CD4-positive, alpha-beta T cell treated with Interleukin-15 for 4 hours (primary cell): ENCODE measurements around the gene NMRK2.
"Not testable (repeated sequence)": the region's sequence is repeated elsewhere in the genome, so short reads cannot be mapped to it uniquely, and the experiment has no call there.

ENCODE experiments used
- DNase-seq: peaks from one replicate; pipeline ENCODE4 v3.0.0-alpha.2; 2020; ENCODE audit warnings: low spot score

The NMRK2 gene

GRCh38 chr19:3964256-3965194 is 31.7 kb downstream of the NMRK2 start:
- DNase-seq: no peak

- no peak for DNase-seq
These were observed 33.5 kb downstream of the NMRK2 start for GRCh38 chr19:3966051-3967017.

GRCh38 chr19:3967983-3968382 is 35.1 kb downstream of the NMRK2 start:
- not testable (repeated sequence) for DNase-seq

- no peak for DNase-seq
These were observed 35.9 kb downstream of the NMRK2 start for GRCh38 chr19:3968556-3969434.

DNA sequence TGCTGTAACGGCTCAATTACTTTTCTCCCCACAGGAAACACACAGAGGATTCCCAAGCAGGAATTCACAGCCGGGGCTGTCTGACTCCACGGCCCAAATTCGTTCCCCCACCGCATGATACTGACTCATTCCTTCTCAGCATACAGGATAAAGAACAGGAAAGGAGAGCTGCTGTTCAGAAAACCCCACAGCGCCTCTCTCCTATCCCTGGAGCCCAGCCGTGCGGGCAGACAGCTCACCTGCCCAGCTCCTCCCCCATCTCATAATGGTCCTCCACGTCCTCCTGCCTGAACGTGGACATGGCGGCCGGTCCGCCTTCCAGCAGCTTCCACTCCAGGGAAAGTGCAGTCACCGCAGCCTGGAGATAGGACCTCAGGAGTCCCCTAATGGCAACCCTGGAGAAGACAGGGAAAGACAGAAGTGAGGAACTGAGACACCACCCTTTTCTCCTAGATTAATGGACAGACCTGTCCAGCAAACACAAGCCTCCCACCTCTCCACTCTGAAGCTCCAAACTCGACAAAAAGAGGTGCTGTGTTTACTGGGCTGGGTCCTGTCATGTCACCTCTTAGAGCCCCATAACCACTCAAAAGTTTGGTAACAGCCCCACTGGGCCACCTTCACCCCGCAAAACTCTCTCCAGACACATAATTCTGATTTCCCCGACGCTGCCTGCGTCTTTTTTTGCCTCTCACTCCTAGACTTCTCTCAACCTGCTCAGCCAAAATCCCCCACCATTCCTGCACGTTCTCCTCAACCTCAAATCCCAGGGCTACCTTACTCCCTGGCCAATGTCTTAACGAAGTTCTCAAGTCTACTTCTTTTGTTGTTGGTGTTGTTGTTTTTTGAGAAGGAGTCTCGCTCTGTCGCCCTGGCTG is 36.8 kb downstream of the NMRK2 start:
- DNase-seq: no peak

GRCh38 chr19:3970313-3970807 is 37.5 kb downstream of the NMRK2 start:
- DNase-seq: no peak

DNA sequence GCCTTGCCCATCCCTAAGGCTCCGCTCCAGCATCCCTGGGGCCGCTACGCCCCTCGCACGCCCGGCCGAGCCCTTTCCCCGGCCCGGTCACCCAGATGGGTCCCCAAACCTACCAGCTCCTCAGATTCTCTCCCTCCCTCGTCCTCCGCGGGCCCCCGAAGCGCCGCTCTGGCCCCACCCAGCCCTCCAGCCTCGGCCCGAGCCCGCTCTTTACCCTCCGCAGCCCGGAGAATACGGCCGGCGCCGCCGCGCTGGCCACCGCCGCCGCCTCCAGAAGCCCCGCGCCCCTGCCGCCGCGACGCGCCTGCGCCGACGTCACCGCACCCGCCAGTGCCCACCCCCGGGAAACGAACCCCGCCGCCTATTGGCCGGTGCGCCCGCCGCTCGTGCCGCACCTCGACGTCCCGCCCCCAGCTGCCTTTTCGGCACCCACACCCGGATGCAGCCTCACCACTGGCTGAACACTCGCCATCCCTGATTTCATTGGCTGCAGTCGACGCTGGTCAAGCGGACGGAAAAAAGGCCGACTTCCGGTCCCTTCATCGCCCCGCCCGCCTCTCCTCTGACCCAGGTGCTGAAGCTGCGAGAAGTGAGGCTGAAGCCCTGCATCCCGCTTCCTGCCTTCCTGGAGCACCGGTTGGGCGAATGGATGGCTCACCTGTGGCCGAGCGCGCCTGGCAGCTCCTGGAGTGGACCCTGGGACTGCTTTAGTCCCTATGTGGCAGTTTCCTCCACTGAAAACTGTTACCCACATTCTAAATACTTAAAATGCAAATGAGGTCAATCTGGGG is 38.1 kb downstream of the NMRK2 start, which contains the start of gene DAPK3:
Gene DAPK3 (minus strand): TSS at position 292 of the 791 bp plus-strand sequence. CDS start 1,364 bp downstream, outside the sequence.
- DNase-seq: peak; percentile 91

- DNase-seq: no peak
These were observed 42.3 kb downstream of the NMRK2 start for GRCh38 chr19:3975144-3975543.

GRCh38 chr19:3975637-3976087 is 42.8 kb downstream of the NMRK2 start:
- DNase-seq: no peak

DNA sequence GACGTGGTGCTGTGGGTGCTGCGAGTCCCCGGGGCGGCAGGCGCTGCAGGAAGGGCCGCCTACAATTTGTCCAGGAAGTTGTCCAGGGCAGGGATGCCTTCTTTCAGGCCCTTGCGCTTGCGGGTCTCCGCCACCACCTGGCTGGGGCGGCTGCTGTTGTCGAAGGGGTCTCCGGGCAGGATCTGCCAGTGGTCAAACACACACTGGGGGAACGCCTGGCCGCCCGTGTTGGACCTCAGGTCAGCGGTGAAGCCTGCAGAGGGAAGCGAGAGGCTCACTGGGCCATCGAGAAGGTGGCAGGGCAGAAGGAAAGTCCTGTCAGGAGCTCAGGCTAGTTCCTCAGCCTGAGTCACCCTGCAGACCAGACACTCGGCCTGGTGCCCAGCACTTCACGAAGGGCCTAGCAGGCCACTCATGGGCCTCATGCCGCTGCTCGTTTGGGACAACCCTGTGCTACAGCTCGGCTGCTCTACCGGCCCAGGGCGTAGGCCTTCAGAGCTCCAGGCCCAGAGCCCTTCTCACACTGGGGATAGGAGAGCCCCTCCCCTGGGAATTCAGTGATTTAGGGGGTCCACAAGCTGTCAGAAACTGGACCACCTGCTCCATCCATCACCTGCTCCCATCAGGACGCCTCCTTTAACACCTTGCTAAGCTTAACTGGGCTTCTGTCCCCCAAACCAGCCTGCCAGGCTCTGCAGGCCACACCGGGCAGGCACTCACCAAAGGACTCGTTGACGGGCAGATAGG is 43.8 kb downstream of the NMRK2 start:
- no peak for DNase-seq

- DNase-seq: no peak
These were observed 44.6 kb downstream of the NMRK2 start for GRCh38 chr19:3977242-3978143.

- DNase-seq: no peak
These were observed 45.3 kb downstream of the NMRK2 start for GRCh38 chr19:3978145-3978544.

GRCh38 chr19:3979289-3979673 is 46.4 kb downstream of the NMRK2 start:
- DNase-seq: no peak

GRCh38 chr19:3979674-3980352 is 46.9 kb downstream of the NMRK2 start:
- no peak for DNase-seq

DNA sequence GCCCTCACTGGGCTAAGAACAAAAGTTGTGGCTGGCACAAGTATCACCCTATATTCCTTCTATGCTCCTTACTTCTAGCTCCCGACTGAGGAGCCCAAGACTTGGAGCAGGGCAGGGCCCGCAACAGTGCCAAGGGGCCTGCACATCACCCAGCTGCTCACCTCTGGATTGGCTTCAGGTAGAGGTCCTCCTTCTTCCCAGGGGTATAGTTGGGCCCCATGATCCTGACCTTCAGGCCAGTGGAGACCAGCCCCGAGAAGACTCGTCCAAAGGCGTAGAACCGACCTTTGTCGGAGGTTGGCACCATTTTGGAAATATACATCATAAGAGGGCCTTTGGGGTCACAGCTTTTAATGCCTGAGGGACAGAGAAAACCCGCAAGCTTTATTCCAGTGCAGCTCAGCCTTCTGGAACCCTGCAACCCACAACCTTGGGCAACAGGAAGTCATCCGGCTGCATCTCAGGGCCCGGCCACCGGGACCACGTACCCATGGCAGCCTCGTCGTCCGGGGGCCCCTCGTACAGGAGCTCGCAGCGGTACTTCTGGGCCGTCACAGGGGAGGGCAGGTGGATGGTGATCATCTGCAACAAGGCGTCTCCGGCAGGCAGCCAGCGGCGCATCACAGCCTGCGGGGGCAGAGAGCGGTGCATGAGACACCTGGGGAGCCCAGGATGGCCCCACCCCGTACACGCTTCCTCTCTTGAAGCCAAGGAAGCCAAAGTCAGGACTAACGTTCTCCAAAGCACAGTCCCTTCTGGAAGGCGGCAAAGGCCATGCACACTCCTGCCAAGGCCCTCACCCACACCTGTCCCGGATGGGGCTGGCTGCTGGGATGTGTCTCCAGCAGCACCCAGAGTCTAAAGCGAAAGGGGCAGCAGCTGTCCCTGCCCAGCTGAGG is 47.7 kb downstream of the NMRK2 start:
- DNase-seq: no peak

DNA sequence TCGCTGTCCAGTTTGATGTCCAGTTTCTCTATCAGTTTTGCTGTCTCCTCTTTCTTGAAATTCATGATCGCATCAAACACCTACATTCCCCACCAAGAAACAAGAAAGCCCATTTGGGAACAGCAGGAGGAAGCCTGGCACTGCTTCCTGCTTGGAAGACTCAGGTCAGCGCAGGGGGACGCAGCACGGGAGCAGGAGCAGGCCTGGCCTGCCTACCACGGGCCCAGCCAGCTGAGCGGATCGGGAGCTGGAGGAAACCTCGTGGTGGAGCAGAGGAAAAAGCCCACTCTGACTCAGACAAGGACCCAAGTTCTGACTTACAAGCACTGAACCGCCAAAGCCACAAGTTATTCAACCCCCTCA is 48.5 kb downstream of the NMRK2 start:
- no peak for DNase-seq
